Measurements from ENCODE around the gene AURKAIP1. TPM values are rescaled to one million over a fixed set of nuclear protein-coding genes. Genes with fewer than 3 reads are reported as not detected.
"Not testable (repeated sequence)": the region's sequence is repeated elsewhere in the genome, so short reads cannot be mapped to it uniquely, and the experiment has no call there.

AURKAIP1 gene
- total RNA-seq, 1 donor from 2014 or later = 51.7 TPM

GRCh38 chr1:1373815-1374588 lies 1.0 kb downstream of the AURKAIP1 start:
- Histone ChIP-seq H3K27ac (ENCODE audit: low read depth, low read length) (peak overlapping the region; percentile 95), H3K9ac (ENCODE audit: low read depth in 1 of 3, low read length in 3 of 3) (peak overlapping the region; percentile 92 to 99 (median 98)), H3K4me1 (ENCODE audit: control insufficient read depth in 3 of 3, insufficient read depth in 3 of 3, low read length in 3 of 3) (peaks cover 32 to 49% (median 42%) of the 10 kb centered on the region in 3 donors), H3K27me3 (ENCODE audit: control insufficient read depth in 3 of 3, insufficient read depth in 3 of 3, low read length in 3 of 3) (no peaks in the 10 kb centered on the region), H3K4me3 (ENCODE audit: low read length in 3 of 3) (peak overlapping the region; percentile 88 to 93 (median 90)), H3K36me3 (ENCODE audit: control insufficient read depth in 3 of 3, insufficient read depth in 3 of 3, low read length in 3 of 3) (peaks cover 11 to 16% (median 13%) of the 10 kb centered on the region in 3 donors), H3K9me3 (ENCODE audit: control insufficient read depth in 3 of 3, low read length in 3 of 3) (no peaks in the 10 kb centered on the region)

- Histone ChIP-seq H3K36me3 (ENCODE audit: control insufficient read depth in 3 of 3, insufficient read depth in 3 of 3, low read length in 3 of 3) (peaks cover 11 to 16% (median 13%) of the 10 kb centered on the region in 3 donors), H3K27me3 (ENCODE audit: control insufficient read depth in 3 of 3, insufficient read depth in 3 of 3, low read length in 3 of 3) (no peaks in the 10 kb centered on the region), H3K27ac (ENCODE audit: low read depth, low read length) (no peak overlapping the region), H3K4me3 (ENCODE audit: low read length in 3 of 3) (peak overlapping the region in 1 of 3 donors; percentile 90), H3K9me3 (ENCODE audit: control insufficient read depth in 3 of 3, low read length in 3 of 3) (no peaks in the 10 kb centered on the region), H3K9ac (ENCODE audit: low read depth in 1 of 3, low read length in 3 of 3) (no peak overlapping the region), H3K4me1 (ENCODE audit: control insufficient read depth in 3 of 3, insufficient read depth in 3 of 3, low read length in 3 of 3) (peaks cover 32 to 49% (median 42%) of the 10 kb centered on the region in 3 donors)
Observed at GRCh38 chr1:1373051-1373814, 1.8 kb downstream of the AURKAIP1 start.

- peak overlapping the region in 2 of 3 donors; percentile 2 to 60 for H3K9ac ChIP-seq (ENCODE audit: low read depth in 1 of 3, low read length in 3 of 3)
- no peaks in the 10 kb centered on the region for H3K27me3 ChIP-seq (ENCODE audit: control insufficient read depth in 3 of 3, insufficient read depth in 3 of 3, low read length in 3 of 3)
- H3K36me3 ChIP-seq (ENCODE audit: control insufficient read depth in 3 of 3, insufficient read depth in 3 of 3, low read length in 3 of 3) = peaks cover 11 to 16% (median 13%) of the 10 kb centered on the region in 3 donors
- peak overlapping the region in 1 of 3 donors; percentile 35 for H3K4me3 ChIP-seq (ENCODE audit: low read length in 3 of 3)
- H3K4me1 ChIP-seq (ENCODE audit: control insufficient read depth in 3 of 3, insufficient read depth in 3 of 3, low read length in 3 of 3) = peaks cover 32 to 48% (median 42%) of the 10 kb centered on the region in 3 donors
- H3K9me3 ChIP-seq (ENCODE audit: control insufficient read depth in 3 of 3, low read length in 3 of 3) = no peaks in the 10 kb centered on the region
- no peak overlapping the region for H3K27ac ChIP-seq (ENCODE audit: low read depth, low read length)
Observed at GRCh38 chr1:1371746-1372711, 3.0 kb downstream of the AURKAIP1 start.

GRCh38 chr1:1371364-1371745 lies 3.7 kb downstream of the AURKAIP1 start:
- Histone ChIP-seq H3K9me3 (ENCODE audit: control insufficient read depth in 3 of 3, low read length in 3 of 3) (no peaks in the 10 kb centered on the region), H3K27ac (ENCODE audit: low read depth, low read length) (no peak overlapping the region), H3K4me3 (ENCODE audit: low read length in 3 of 3) (no peak overlapping the region), H3K4me1 (ENCODE audit: control insufficient read depth in 3 of 3, insufficient read depth in 3 of 3, low read length in 3 of 3) (peaks cover 32 to 42% (median 38%) of the 10 kb centered on the region in 3 donors), H3K27me3 (ENCODE audit: control insufficient read depth in 3 of 3, insufficient read depth in 3 of 3, low read length in 3 of 3) (no peaks in the 10 kb centered on the region), H3K36me3 (ENCODE audit: control insufficient read depth in 3 of 3, insufficient read depth in 3 of 3, low read length in 3 of 3) (peaks cover 11 to 16% (median 13%) of the 10 kb centered on the region in 3 donors), H3K9ac (ENCODE audit: low read depth in 1 of 3, low read length in 3 of 3) (no peak overlapping the region)

- Histone ChIP-seq H3K9me3 (ENCODE audit: control insufficient read depth in 3 of 3, low read length in 3 of 3) (no peaks in the 10 kb centered on the region), H3K9ac (ENCODE audit: low read depth in 1 of 3, low read length in 3 of 3) (no peak overlapping the region), H3K4me1 (ENCODE audit: control insufficient read depth in 3 of 3, insufficient read depth in 3 of 3, low read length in 3 of 3) (peaks cover 28 to 37% (median 32%) of the 10 kb centered on the region in 3 donors), H3K27ac (ENCODE audit: low read depth, low read length) (no peak overlapping the region), H3K27me3 (ENCODE audit: control insufficient read depth in 3 of 3, insufficient read depth in 3 of 3, low read length in 3 of 3) (no peaks in the 10 kb centered on the region), H3K4me3 (ENCODE audit: low read length in 3 of 3) (no peak overlapping the region), H3K36me3 (ENCODE audit: control insufficient read depth in 3 of 3, insufficient read depth in 3 of 3, low read length in 3 of 3) (peaks cover 11 to 16% (median 13%) of the 10 kb centered on the region in 3 donors)
Observed at GRCh38 chr1:1370771-1371300, 4.2 kb downstream of the AURKAIP1 start.

- not testable (repeated sequence) for H3K4me3 ChIP-seq (ENCODE audit: low read length in 3 of 3); H3K9ac ChIP-seq (ENCODE audit: low read depth in 1 of 3, low read length in 3 of 3); H3K9me3 ChIP-seq (ENCODE audit: control insufficient read depth in 3 of 3, low read length in 3 of 3); H3K27me3 ChIP-seq (ENCODE audit: control insufficient read depth in 3 of 3, insufficient read depth in 3 of 3, low read length in 3 of 3); H3K27ac ChIP-seq (ENCODE audit: low read depth, low read length)
- Histone ChIP-seq H3K36me3 (ENCODE audit: control insufficient read depth in 3 of 3, insufficient read depth in 3 of 3, low read length in 3 of 3) (peaks cover 11 to 16% (median 13%) of the 10 kb centered on the region in 3 donors), H3K4me1 (ENCODE audit: control insufficient read depth in 3 of 3, insufficient read depth in 3 of 3, low read length in 3 of 3) (peaks cover 25 to 34% (median 31%) of the 10 kb centered on the region in 3 donors)
Observed at GRCh38 chr1:1370094-1370493, 4.9 kb downstream of the AURKAIP1 start.

GRCh38 chr1:1367315-1367714 lies 7.7 kb downstream of the AURKAIP1 start:
- no peak overlapping the region for H3K27ac ChIP-seq (ENCODE audit: low read depth, low read length)
- H3K9me3 ChIP-seq (ENCODE audit: control insufficient read depth in 3 of 3, low read length in 3 of 3) = no peaks in the 10 kb centered on the region
- H3K27me3 ChIP-seq (ENCODE audit: control insufficient read depth in 3 of 3, insufficient read depth in 3 of 3, low read length in 3 of 3) = peaks cover 0 to under 1% (median 0%) of the 10 kb centered on the region in 3 donors
- no peak overlapping the region for H3K4me3 ChIP-seq (ENCODE audit: low read length in 3 of 3)
- H3K36me3 ChIP-seq (ENCODE audit: control insufficient read depth in 3 of 3, insufficient read depth in 3 of 3, low read length in 3 of 3) = peaks cover 0 to 2% (median 1%) of the 10 kb centered on the region in 3 donors
- no peak overlapping the region for H3K9ac ChIP-seq (ENCODE audit: low read depth in 1 of 3, low read length in 3 of 3)
- peaks cover 8 to 11% (median 11%) of the 10 kb centered on the region in 3 donors for H3K4me1 ChIP-seq (ENCODE audit: control insufficient read depth in 3 of 3, insufficient read depth in 3 of 3, low read length in 3 of 3)

GRCh38 chr1:1366699-1367066 lies 8.3 kb downstream of the AURKAIP1 start:
- Histone ChIP-seq H3K9me3 (ENCODE audit: control insufficient read depth in 3 of 3, low read length in 3 of 3) (no peaks in the 10 kb centered on the region), H3K4me1 (ENCODE audit: control insufficient read depth in 3 of 3, insufficient read depth in 3 of 3, low read length in 3 of 3) (peaks cover 5 to 10% (median 8%) of the 10 kb centered on the region in 3 donors), H3K27me3 (ENCODE audit: control insufficient read depth in 3 of 3, insufficient read depth in 3 of 3, low read length in 3 of 3) (peaks cover 0 to 6% (median 0%) of the 10 kb centered on the region in 3 donors), H3K9ac (ENCODE audit: low read depth in 1 of 3, low read length in 3 of 3) (no peak overlapping the region), H3K36me3 (ENCODE audit: control insufficient read depth in 3 of 3, insufficient read depth in 3 of 3, low read length in 3 of 3) (no peaks in the 10 kb centered on the region), H3K27ac (ENCODE audit: low read depth, low read length) (no peak overlapping the region), H3K4me3 (ENCODE audit: low read length in 3 of 3) (no peak overlapping the region)
